B cell (primary cell): Measurements from ENCODE around the gene NECTIN4. TPM values are rescaled to one million over a fixed set of nuclear protein-coding genes. Genes with fewer than 3 reads are reported as not detected.

Source experiments
- ATAC-seq: fragments of 200-7000 bp; cut with Tn5 transposase; one replicate; pipeline ENCODE4 v1.10.0; 2021; ENCODE audit warnings: low read depth, mild to moderate bottlenecking, moderate number of reproducible peaks, moderate library complexity
- CTCF ChIA-PET: fragments of 350-600 bp; sonication (Branson Sonifier 250); formaldehyde crosslinking; loops from one replicate; lab custom pipeline; 2021; ENCODE audit warnings: antibody characterized with exemption, inconsistent platforms; lab: Charles Lee
- POLR2A ChIA-PET: fragments of 350-600 bp; sonication (Branson Sonifier 250); formaldehyde crosslinking; loops from one replicate; lab custom pipeline; 2021; ENCODE audit warnings: antibody characterized with exemption; lab: Charles Lee
- DNase-seq: peaks from one replicate; pipeline ENCODE4 v3.0.0; 2013
- H2AFZ ChIP-seq: 2 replicates; pipeline ENCODE4 v1.6.1; 2012; ENCODE audit warnings: mild to moderate bottlenecking, low read depth, low read length; ENCODE audit not compliant: insufficient read depth, poor library complexity, severe bottlenecking
- H3K27ac ChIP-seq, 2 donors: 1 replicate in 1 of 2; 2 replicates in 1 of 2; pipeline ENCODE4 v1.5.1; 2012 to 2013; ENCODE audit warnings: low read length in 2 of 2, mild to moderate bottlenecking in 2 of 2, moderate library complexity in 1 of 2
- H3K27me3 ChIP-seq, 4 experiments: fragments of 200-600 bp in 1 of 4; sonication (generic) in 1 of 4; replicated peaks in 1 of 4; 1 replicate in 2 of 4; 2 replicates in 2 of 4; pipeline versions ENCODE4 v1.6.1 to v1.7.0; 2013 to 2016; ENCODE audit warnings: low read length in 3 of 4, mild to moderate bottlenecking in 2 of 4, mixed read lengths in 1 of 4, moderate library complexity in 1 of 4; ENCODE audit not compliant: insufficient read depth in 4 of 4, control insufficient read depth in 3 of 4; ENCODE audit errors: control extremely low read depth in 1 of 4
- H3K36me3 ChIP-seq, 2 experiments: replicated peaks in 1 of 2; 1 replicate in 1 of 2; 2 replicates in 1 of 2; pipeline versions ENCODE4 v1.6.1 to v1.7.1; 2013; ENCODE audit warnings: low read length in 1 of 2; ENCODE audit not compliant: insufficient read depth in 2 of 2, control insufficient read depth in 1 of 2; ENCODE audit errors: control extremely low read depth in 1 of 2, extremely low read depth in 1 of 2
- H3K4me1 ChIP-seq, 2 donors: fragments of 200-600 bp in 1 of 2; sonication (generic) in 1 of 2; 1 replicate in 1 of 2; 2 replicates in 1 of 2; pipeline versions ENCODE4 v1.5.1 to v1.6.1; 2013 to 2017; ENCODE audit warnings: low read length in 2 of 2; ENCODE audit not compliant: control insufficient read depth in 2 of 2, insufficient read depth in 2 of 2
- H3K4me2 ChIP-seq: replicated peaks from 2 replicates; pipeline ENCODE3; 2012; ENCODE audit warnings: mild to moderate bottlenecking, low read depth, low read length; ENCODE audit not compliant: poor library complexity, severe bottlenecking
- H3K4me3 ChIP-seq, 5 experiments: fragments of 200-600 bp in 1 of 5; sonication (generic) in 1 of 5; 1 replicate in 3 of 5; 2 replicates in 2 of 5; pipeline versions ENCODE4 v1.5.1 to v1.7.0; 2011 to 2016; ENCODE audit warnings: low read length in 4 of 5, mild to moderate bottlenecking in 4 of 5, low read depth in 2 of 5, control low read depth in 1 of 5, moderate library complexity in 1 of 5; ENCODE audit not compliant: insufficient read depth in 1 of 5; ENCODE audit errors: control extremely low read depth in 1 of 5, extremely low read depth in 1 of 5
- H3K79me2 ChIP-seq: fragments of 200-600 bp; sonication (generic); one replicate; pipeline ENCODE4 v1.6.0; 2016; ENCODE audit warnings: low read length; ENCODE audit not compliant: control insufficient read depth, insufficient read depth
- H3K9ac ChIP-seq: fragments of 200-600 bp; sonication (generic); 2 replicates; pipeline ENCODE4 v1.6.1; 2017; ENCODE audit warnings: mild to moderate bottlenecking, low read length, moderate library complexity
- H3K9me3 ChIP-seq, 3 donors: one replicate each; pipeline versions ENCODE4 v1.6.1 to v1.7.1; 2013; ENCODE audit warnings: low read length in 2 of 3; ENCODE audit not compliant: control insufficient read depth in 2 of 3, insufficient read depth in 1 of 3; ENCODE audit errors: control extremely low read depth in 1 of 3
- H4K20me1 ChIP-seq: 2 replicates; pipeline ENCODE4 v1.6.0; 2012; ENCODE audit warnings: mild to moderate bottlenecking, low read length; ENCODE audit not compliant: insufficient read depth, control insufficient read depth, poor library complexity, severe bottlenecking
- H3K27ac Mint-ChIP-seq: one replicate; pipeline ENCODE4 v1.8.0; 2021; ENCODE audit warnings: mixed read lengths
- H3K27me3 Mint-ChIP-seq: one replicate; pipeline ENCODE4 v1.8.0; 2021; ENCODE audit warnings: mixed read lengths
- H3K4me1 Mint-ChIP-seq: one replicate; pipeline ENCODE4 v1.8.0; 2021; ENCODE audit warnings: mixed read lengths
- H3K4me3 Mint-ChIP-seq: one replicate; pipeline ENCODE4 v1.8.0; 2021; ENCODE audit warnings: mixed read lengths
- H3K9me3 Mint-ChIP-seq: one replicate; pipeline ENCODE4 v1.8.0; 2022; ENCODE audit warnings: mixed read lengths; ENCODE audit not compliant: insufficient read depth
- EZH2 ChIP-seq: IDR thresholded peaks from 2 replicates; pipeline ENCODE4 v1.6.1; 2012; ENCODE audit warnings: borderline replicate concordance, low read depth, mild to moderate bottlenecking, moderate library complexity, low read length; ENCODE audit not compliant: insufficient read depth, poor library complexity, severe bottlenecking
- WGBS: methylation state at CpG from one replicate; pipeline ENCODE4 v1.1.5; 2013; ENCODE audit warnings: missing lambda C conversion rate; ENCODE audit not compliant: insufficient coverage; 5-methylcytosine and 5-hydroxymethylcytosine counted together
- intact Hi-C: fragments of 100-400 bp; cut with micrococcal nuclease; formaldehyde crosslinking; loops from one replicate; pipeline ENCODE4 v1.10.0; 2022
- polyA plus RNA-seq: library from polyadenylated mRNA; depleted of rRNA; stranded (reverse); fragments of >200 nt; gene quantifications from 2 replicates; pipeline ENCODE4 v1.2.3, GENCODE V29; 2012
- total RNA-seq, 2 donors: library from RNA; stranded (reverse); fragments of 120-200 nt in 1 of 2; gene quantifications; 1 replicate in 1 of 2; 2 replicates in 1 of 2; pipeline versions ENCODE4 v1.2.3 to v1.2.4, GENCODE V29; 2013 to 2022
- TF ChIP-seq, protein P1 (sequence below): fragments of 200-600 bp; IDR thresholded peaks from one replicate; pipeline ENCODE4 v1.8.0; 2022; ENCODE audit warnings: antibody characterized with exemption, mild to moderate bottlenecking

The NECTIN4 gene
- total and polyA plus RNA-seq, 2 donors (not counting 1 experiment from before 2014, with no cell fraction given), result not detected

DNA sequence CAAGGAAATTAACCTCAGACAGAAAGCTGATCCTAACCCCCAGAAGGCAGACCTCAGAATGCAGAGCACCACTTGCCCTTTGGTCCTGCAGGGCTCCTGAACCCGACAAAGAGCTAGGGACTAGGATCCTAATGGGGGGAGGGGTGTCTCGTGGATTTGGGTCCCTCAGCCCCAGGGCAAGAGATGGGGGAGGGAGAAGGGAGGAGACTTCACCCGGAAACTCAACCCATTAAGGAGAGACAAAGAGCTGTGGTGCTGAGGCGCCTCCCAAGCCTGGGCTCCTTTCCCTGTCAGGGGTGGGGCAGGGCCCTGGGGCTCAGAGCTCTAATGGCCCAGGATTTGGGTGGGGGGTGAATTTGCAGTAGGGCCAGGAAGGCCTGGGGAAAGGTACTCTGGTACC, 2.9 kb downstream of the NECTIN4 start:
- 85% methylated on average over 4 of the region's 4 CpGs for WGBS
- ATAC-seq (no peak), DNase-seq (no peak)
- no peaks in the 10 kb centered on the region for H3K27me3 ChIP-seq
- no peak overlapping the region for H3K4me2 ChIP-seq
- Mint-ChIP-seq H3K4me3 (no peak overlapping the region), H3K27ac (no peak overlapping the region), H3K9me3 (no peaks in the 10 kb centered on the region), H3K4me1 (no peaks in the 10 kb centered on the region), H3K27me3 (peaks cover 3% of the 10 kb centered on the region)
- no peaks in the 10 kb centered on the region for H3K4me1 ChIP-seq
- H3K79me2 ChIP-seq, result no peaks in the 10 kb centered on the region
- H3K27ac ChIP-seq, result no peak overlapping the region
- no peaks in the 10 kb centered on the region for H4K20me1 ChIP-seq
- intact Hi-C loops, result no loop called here
- no peak overlapping the region for H3K4me3 ChIP-seq
- no peaks in the 10 kb centered on the region for H3K36me3 ChIP-seq
- CTCF ChIA-PET, result interaction anchor here (1.0 to 1.2 kb wide), 3 partner anchors 11 to 89 kb away, joined by 3 to 4 read pairs (median 3); no protein-coding TSS in a partner anchor
- H2AFZ ChIP-seq, result no peak overlapping the region
- H3K9ac ChIP-seq, result no peak overlapping the region
- POLR2A ChIA-PET, result interaction anchor here (0.5 kb wide), 1 partner anchor 60 kb away, joined by 4 read pairs; no protein-coding TSS in a partner anchor
- TF ChIP-seq EZH2, result no peak
- TF ChIP-seq, protein P1, sequence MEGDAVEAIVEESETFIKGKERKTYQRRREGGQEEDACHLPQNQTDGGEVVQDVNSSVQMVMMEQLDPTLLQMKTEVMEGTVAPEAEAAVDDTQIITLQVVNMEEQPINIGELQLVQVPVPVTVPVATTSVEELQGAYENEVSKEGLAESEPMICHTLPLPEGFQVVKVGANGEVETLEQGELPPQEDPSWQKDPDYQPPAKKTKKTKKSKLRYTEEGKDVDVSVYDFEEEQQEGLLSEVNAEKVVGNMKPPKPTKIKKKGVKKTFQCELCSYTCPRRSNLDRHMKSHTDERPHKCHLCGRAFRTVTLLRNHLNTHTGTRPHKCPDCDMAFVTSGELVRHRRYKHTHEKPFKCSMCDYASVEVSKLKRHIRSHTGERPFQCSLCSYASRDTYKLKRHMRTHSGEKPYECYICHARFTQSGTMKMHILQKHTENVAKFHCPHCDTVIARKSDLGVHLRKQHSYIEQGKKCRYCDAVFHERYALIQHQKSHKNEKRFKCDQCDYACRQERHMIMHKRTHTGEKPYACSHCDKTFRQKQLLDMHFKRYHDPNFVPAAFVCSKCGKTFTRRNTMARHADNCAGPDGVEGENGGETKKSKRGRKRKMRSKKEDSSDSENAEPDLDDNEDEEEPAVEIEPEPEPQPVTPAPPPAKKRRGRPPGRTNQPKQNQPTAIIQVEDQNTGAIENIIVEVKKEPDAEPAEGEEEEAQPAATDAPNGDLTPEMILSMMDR, result no peak
- H3K9me3 ChIP-seq, result no peaks in the 10 kb centered on the region

DNA sequence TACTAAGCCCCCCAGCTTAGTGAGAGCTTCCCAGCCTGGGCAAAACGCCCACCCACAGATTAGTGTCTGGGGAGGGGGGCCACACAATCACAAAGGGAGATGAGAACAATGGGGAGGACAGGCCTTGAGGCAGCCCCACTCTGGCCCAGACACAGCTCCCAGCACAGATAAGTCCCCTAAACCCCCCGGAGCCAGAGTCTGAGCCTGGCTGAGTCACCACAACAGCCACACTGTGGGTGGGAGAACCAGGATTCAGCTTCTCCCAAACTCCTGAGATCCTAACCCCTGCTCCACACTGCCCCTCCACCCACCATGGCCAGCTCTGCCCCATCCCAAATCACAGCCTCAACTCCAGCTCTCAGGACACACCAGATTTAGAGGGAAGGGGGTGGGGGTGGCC, 4.2 kb downstream of the NECTIN4 start:
- CTCF ChIA-PET, result interaction anchor here (1.1 kb wide), 1 partner anchor 14 kb away, joined by 4 read pairs; no protein-coding TSS in a partner anchor

More for the DNA sequence above, 4.2 kb downstream of the NECTIN4 start:
- TF ChIP-seq, protein P1, result no peak
- TF ChIP-seq EZH2, result no peak
- Histone ChIP-seq H3K4me1 (no peaks in the 10 kb centered on the region), H3K9me3 (no peaks in the 10 kb centered on the region), H3K4me3 (no peak overlapping the region), H3K4me2 (no peak overlapping the region), H3K79me2 (no peaks in the 10 kb centered on the region), H2AFZ (no peak overlapping the region), H3K27ac (no peak overlapping the region), H3K36me3 (no peaks in the 10 kb centered on the region), H3K27me3 (no peaks in the 10 kb centered on the region), H3K9ac (no peak overlapping the region), H4K20me1 (no peaks in the 10 kb centered on the region)
- H3K4me1 Mint-ChIP-seq, result no peaks in the 10 kb centered on the region
- intact Hi-C loops, result no loop called here
- DNase-seq, result no peak
- POLR2A ChIA-PET, result no interaction called here
- H3K27ac Mint-ChIP-seq, result no peak overlapping the region
- H3K9me3 Mint-ChIP-seq, result no peaks in the 10 kb centered on the region
- peaks cover 7% of the 10 kb centered on the region for H3K27me3 Mint-ChIP-seq
- 90% methylated on average over 1 of the region's 2 CpGs for WGBS
- H3K4me3 Mint-ChIP-seq, result no peak overlapping the region
- ATAC-seq, result no peak
